ENCODE results near the gene FRMD4A.

- TF ChIP-seq SP1 (IDR thresholded peaks at IDR 0.05) (no peak), NFRKB (IDR thresholded peaks at IDR 0.05) (no peak), FOXM1 (IDR thresholded peaks at IDR 0.05; ENCODE audit: borderline replicate concordance) (no peak), FOXA1 (IDR thresholded peaks at IDR 0.05) (no peak), SUZ12 (IDR thresholded peaks at IDR 0.05) (no peak), BHLHE40 (IDR thresholded peaks at IDR 0.05; ENCODE audit: borderline replicate concordance) (no peak), HDGF (IDR thresholded peaks at IDR 0.05; ENCODE audit: borderline replicate concordance) (no peak)
- TF ChIP-seq, protein P1, sequence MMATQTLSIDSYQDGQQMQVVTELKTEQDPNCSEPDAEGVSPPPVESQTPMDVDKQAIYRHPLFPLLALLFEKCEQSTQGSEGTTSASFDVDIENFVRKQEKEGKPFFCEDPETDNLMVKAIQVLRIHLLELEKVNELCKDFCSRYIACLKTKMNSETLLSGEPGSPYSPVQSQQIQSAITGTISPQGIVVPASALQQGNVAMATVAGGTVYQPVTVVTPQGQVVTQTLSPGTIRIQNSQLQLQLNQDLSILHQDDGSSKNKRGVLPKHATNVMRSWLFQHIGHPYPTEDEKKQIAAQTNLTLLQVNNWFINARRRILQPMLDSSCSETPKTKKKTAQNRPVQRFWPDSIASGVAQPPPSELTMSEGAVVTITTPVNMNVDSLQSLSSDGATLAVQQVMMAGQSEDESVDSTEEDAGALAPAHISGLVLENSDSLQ (IDR thresholded peaks at IDR 0.05): no peak
Measured at GRCh38 chr10:14355750-14356149, 25.0 kb upstream of the FRMD4A start.
